ENCODE data around the gene CYP39A1.

CYP39A1 gene

GRCh38 chr6:46590765-46591164 is 61.9 kb downstream of the CYP39A1 start:
- no peak for DNase-seq

- DNase-seq, result no peak
Observed at GRCh38 chr6:46586906-46587305, 65.7 kb downstream of the CYP39A1 start.

GRCh38 chr6:46584586-46584985 is 68.0 kb downstream of the CYP39A1 start:
- no peak for DNase-seq

- no peak for DNase-seq
Observed at GRCh38 chr6:46583721-46584120, 68.9 kb downstream of the CYP39A1 start.

DNA sequence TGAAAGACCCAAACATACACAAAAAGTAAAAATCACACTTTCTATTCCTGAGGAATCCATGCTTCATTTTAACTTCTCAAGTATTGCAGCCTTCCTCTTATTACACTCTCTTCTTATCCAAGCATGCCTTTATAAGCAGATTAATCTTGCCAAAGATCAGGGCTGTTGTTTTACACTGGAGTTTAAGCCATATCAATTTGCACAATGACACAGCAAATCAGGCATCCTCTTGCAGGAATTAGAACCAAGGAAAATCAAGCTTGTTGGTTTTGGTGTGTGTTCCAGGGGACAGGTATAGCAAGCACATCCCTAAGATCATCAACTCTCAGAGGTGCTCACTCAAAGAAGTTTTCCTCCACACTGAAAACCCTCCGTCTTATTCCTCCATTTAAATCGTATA is 69.5 kb downstream of the CYP39A1 start:
- no peak for DNase-seq

DNA sequence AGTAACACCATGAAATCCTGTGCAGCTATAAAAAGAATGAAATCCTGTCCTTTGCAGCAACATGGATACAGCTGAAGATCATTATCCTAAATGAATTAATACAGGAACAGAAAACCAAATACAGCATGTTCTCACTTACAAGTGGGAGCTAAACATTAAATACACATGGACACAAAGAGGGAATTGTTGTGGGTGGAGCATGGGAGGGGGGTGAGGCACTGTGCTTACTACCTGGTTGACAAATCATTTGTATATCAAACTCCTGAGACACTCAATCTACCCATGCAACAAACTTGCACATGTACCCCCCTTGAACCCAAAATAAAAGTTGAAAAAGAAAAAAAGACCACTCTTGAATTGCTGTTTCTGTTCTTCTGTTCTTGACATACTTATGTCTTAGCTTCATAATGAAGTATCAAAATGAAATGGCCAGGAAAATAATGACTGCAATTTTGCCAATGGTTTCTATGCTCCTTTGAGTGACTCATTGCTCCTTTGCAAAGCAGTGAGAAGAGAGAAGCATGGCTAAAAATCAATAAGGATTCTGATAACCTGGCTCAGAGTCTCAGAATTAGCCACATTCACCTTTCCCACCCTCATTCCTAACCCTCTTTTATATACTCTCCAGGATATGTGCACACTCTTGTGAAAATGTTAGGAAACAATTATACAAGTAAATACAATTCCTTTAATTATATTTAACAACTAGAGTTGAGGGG is 71.0 kb downstream of the CYP39A1 start:
- DNase-seq, result no peak

GRCh38 chr6:46575530-46575929 is 77.1 kb downstream of the CYP39A1 start:
- DNase-seq, result no peak

- no peak for DNase-seq
Observed at GRCh38 chr6:46573140-46573539, 79.5 kb downstream of the CYP39A1 start.

DNA sequence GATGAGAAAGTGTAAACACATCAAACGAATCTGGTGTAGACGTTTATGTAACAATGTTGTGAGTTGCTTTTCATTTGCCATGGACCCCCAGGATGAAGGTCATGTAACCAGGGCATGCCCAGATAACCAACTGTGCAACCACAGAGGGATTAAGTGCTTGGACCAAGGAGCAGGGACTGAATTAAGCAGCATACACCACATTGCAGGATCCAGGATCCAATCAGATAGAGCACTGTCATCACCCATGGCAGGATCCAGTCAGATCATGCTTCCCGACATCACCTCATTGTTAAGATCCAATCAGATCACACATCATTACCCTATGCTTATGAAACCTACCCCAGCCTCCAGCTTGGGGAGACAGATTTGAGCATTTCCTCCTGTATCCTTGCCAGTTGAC is 87.1 kb downstream of the CYP39A1 start:
- no peak for DNase-seq

DNA sequence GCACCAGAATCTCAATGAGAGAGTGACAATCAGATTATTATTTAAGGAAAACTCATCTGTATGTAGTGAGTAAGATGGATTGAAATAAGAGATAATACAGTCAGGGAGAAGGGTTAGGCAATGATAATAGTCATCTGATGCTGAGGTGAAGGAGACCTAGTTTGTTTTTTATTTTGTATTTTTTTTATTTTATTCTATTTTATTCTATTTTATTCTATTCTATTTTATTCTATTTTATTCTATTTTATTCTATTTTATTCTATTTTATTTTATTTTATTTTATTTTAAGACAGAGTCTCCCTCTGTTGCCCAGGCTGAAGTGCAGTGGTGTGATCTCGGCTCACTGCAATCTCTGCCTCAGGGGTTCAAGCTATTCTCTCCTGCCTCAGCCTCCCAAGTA is 88.7 kb downstream of the CYP39A1 start:
- DNase-seq, result no peak

GRCh38 chr6:46556053-46556452 is 96.6 kb downstream of the CYP39A1 start:
- no peak for DNase-seq

DNA sequence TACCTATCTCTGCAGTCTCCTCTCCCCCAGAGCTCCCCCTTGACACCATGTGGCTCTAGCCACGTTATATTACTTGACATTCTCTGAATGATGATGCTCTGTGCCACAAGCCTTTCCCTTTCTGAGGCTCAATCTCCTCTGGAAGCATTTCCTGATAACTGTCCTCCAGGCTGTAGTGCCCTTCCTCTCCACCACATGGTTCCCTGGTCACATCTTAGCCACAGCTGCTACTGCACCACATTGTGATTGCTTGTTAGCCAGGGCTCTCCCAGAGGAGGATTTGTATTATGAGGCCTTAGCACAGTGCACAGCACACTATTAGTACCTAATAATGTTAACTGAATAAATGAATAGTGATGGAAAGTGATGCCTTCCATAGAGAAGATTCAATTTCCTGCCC is 97.5 kb downstream of the CYP39A1 start:
- no peak for DNase-seq

- DNase-seq, result no peak
Observed at GRCh38 chr6:46549155-46549554, 103.5 kb downstream of the CYP39A1 start.

DNA sequence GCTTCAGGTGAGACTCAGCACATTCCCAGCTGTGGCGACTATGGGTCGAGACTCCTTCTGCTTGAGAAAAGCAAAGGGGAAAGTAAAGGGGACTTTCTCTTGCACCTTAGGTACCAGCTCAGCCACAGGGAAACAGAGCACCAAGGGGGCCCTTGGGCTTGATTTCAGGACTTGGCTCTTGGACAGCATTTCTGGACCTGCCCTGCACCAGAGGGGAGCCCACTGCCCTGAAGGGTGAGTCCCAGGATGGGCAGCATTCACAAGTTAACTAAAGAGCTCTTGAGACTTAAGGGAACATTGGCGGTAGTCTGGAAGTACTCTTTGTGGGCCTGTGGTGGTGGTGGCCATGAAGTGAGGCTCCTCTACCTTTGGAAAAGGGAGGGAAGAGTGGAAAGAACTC is 111.1 kb downstream of the CYP39A1 start:
- DNase-seq, result no peak

DNA sequence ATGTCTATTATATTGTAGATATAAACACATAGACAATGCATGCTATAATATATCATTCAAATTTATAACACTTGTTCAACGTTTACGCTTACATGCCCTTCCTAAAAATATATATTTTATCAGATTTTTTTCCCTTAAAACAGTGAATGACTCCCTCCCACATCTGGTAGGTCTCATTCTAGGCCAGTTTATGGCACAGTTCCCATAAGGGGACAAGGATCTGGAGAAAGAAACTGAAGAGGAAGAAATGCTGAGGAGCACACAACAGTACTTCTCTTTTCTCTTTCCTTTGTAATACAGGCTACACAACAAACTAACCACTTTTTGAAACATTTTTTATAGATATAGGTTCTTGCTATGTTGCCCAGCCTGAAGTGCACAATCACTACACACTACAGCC is 112.8 kb downstream of the CYP39A1 start:
- no peak for DNase-seq

- DNase-seq, result no peak
Observed at GRCh38 chr6:46538800-46539480, 113.7 kb downstream of the CYP39A1 start.

DNA sequence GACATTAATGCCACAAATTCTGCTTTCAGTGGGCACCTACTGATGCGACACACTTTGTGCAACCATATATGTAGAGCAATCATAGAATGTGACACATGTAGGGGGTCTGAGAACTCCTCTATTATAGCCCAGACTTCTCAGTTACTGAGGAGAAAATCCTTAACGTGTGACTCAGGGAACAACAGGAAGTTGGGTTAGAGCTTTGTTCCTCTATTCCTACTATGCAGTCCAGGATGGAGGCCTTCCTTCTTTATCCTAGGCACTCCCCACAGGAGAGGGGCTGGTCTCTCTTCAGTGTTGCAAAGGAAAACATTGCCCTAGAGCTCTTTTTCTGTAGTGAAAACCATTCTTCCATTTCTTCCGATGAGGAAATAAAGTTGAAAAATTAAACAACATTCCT is 121.7 kb downstream of the CYP39A1 start:
- peak; percentile 8 to 22 for DNase-seq

- no peak for DNase-seq
Observed at GRCh38 chr6:46528961-46529750, 123.5 kb downstream of the CYP39A1 start.

- no peak for DNase-seq
Observed at GRCh38 chr6:46526607-46527006, 126.0 kb downstream of the CYP39A1 start.

DNA sequence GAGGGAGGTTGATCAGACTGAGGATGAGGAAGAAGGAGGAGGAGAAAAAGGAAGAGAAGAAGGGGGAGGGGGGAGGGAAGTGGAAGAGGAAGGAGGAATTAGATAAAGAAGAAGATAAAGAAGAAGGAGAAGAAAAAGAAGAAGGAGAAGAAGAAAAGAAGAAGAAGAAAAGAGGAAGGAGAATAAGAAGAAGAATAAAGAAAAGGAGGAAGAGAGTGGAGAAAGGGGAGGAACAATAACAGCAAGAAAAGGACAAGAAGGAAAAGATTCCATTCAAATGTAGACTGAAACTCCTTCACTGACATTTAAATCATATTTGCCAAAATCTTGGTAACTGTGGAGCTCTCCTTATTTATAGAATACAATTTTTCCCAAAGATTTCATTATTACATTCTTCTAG is 127.0 kb downstream of the CYP39A1 start:
- no peak for DNase-seq

- no peak for DNase-seq
Observed at GRCh38 chr6:46521464-46521971, 131.1 kb downstream of the CYP39A1 start.

DNA sequence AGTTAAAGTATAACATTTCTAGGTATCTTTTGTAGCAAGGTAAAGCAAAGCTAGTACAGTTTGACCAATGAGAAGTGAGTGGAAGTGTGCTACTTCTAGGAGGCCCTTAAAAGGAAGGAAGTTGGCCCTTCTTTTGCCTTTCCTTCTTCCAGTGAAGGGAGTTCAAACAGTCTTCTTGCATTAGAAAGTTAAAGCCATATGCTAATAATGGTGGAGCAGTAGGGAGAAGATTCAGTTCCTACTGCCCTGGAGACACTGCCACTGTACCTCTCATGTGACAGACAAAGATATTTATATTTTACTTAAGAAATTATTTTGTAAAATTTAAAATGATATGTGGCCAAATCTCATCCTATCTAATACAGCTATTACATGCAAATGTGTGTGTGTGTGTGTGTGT is 135.4 kb downstream of the CYP39A1 start:
- no peak for DNase-seq

GRCh38 chr6:46513533-46513932 is 139.1 kb downstream of the CYP39A1 start:
- DNase-seq, result no peak

GRCh38 chr6:46511320-46511719 is 141.3 kb downstream of the CYP39A1 start:
- DNase-seq, result no peak
